Lung (tissue), 12 donors: ENCODE results near the gene JMJD6. TPM values are rescaled to one million over a fixed set of nuclear protein-coding genes. Genes with fewer than 3 reads are reported as not detected.
A peak's percentile ranks its signal among the peaks of the same experiment; 100 is the strongest.
"Not testable (repeated sequence)": the region's sequence is repeated elsewhere in the genome, so short reads cannot be mapped to it uniquely, and the experiment has no call there.

Source experiments
- ATAC-seq: fragments of 200-7000 bp; cut with Tn5 transposase; one replicate; pipeline ENCODE4 v1.9.1; 2020; ENCODE audit warnings: moderate number of reproducible peaks; ENCODE audit not compliant: insufficient read depth, low FRiP score
- DNase-seq, 3 donors: peaks; one replicate each; pipeline ENCODE4 v3.0.0-alpha.2; 2013 to 2017
- H3K27ac ChIP-seq, 2 donors: one replicate each; pipeline ENCODE4 v1.5.1; 2013; ENCODE audit warnings: mild to moderate bottlenecking in 2 of 2, moderate library complexity in 2 of 2, control low read depth in 1 of 2, inconsistent platforms in 1 of 2, low read depth in 1 of 2, low read length in 1 of 2
- H3K27me3 ChIP-seq, 3 donors: one replicate each; pipeline ENCODE4 v1.5.1; 2013; ENCODE audit warnings: low read length in 2 of 3; ENCODE audit not compliant: control insufficient read depth in 3 of 3, insufficient read depth in 3 of 3
- H3K36me3 ChIP-seq, 4 donors: one replicate each; pipeline ENCODE4 v1.5.1; 2013; ENCODE audit warnings: low read length in 4 of 4, mild to moderate bottlenecking in 1 of 4, moderate library complexity in 1 of 4; ENCODE audit not compliant: control insufficient read depth in 4 of 4, insufficient read depth in 4 of 4
- H3K4me1 ChIP-seq, 5 donors: one replicate each; pipeline ENCODE4 v1.5.1; 2013; ENCODE audit warnings: low read length in 5 of 5, mild to moderate bottlenecking in 2 of 5, moderate library complexity in 1 of 5; ENCODE audit not compliant: control insufficient read depth in 5 of 5, insufficient read depth in 5 of 5
- H3K4me3 ChIP-seq: one replicate; pipeline ENCODE4 v1.5.1; 2013; ENCODE audit warnings: mild to moderate bottlenecking, control low read depth, moderate library complexity
- H3K9ac ChIP-seq, 2 donors: one replicate each; pipeline ENCODE4 v1.5.1; 2013; ENCODE audit warnings: low read length in 2 of 2, control low read depth in 1 of 2; ENCODE audit not compliant: insufficient read depth in 1 of 2
- H3K9me3 ChIP-seq, 4 donors: one replicate each; pipeline ENCODE4 v1.5.1; 2013; ENCODE audit warnings: low read length in 3 of 4, mild to moderate bottlenecking in 1 of 4, moderate library complexity in 1 of 4; ENCODE audit not compliant: control insufficient read depth in 4 of 4, insufficient read depth in 3 of 4
- CTCF ChIP-seq: IDR thresholded peaks from 2 replicates; pipeline ENCODE4 v1.5.1; 2012; ENCODE audit warnings: mild to moderate bottlenecking; ENCODE audit errors: control extremely low read depth, extremely low read depth
- WGBS, 2 donors: extraction: QIAGEN DNeasy Blood & Tissue Kit; methylation state at CpG; one replicate each; pipeline ENCODE4 v1.1.7; 2013; 5-methylcytosine and 5-hydroxymethylcytosine counted together
- polyA plus RNA-seq, 2 donors: library from polyadenylated mRNA; stranded (reverse); fragments of 200-250 nt; gene quantifications; one replicate each; pipeline ENCODE4 v1.2.1, GENCODE V29; 2013
- total RNA-seq, 2 donors: library from RNA; depleted of rRNA in 1 of 2; stranded (reverse); fragments of >200 nt in 1 of 2; gene quantifications; one replicate each; pipeline ENCODE4 v1.2.1, GENCODE V29; 2014 to 2021
- donor health status: control.
- donor health status: control.
- donor health status: Bipolar disorder and iron deficiency.
- donor health status: healthy.
- donor health status: DM: yes; HTN: yes; CAD: no.

The JMJD6 gene
- total and polyA plus RNA-seq, 4 donors, result 23.8 to 52.9 (median 30.0) TPM

GRCh38 chr17:76742958-76743357, 16.6 kb upstream of the JMJD6 start:
- H3K4me1 ChIP-seq, result peaks cover 1 to 20% (median 10%) of the 10 kb centered on the region in 5 donors
- H3K9ac ChIP-seq, result no peak overlapping the region
- H3K27ac ChIP-seq, result no peak overlapping the region
- DNase-seq (no peak), ATAC-seq (no peak)
- no peaks in the 10 kb centered on the region for H3K9me3 ChIP-seq
- no peaks in the 10 kb centered on the region for H3K27me3 ChIP-seq
- no peak for TF ChIP-seq CTCF
- H3K36me3 ChIP-seq, result peaks cover 8 to 31% (median 19%) of the 10 kb centered on the region in 4 donors
- no peak overlapping the region for H3K4me3 ChIP-seq

GRCh38 chr17:76740329-76741118, 14.1 kb upstream of the JMJD6 start:
- Histone ChIP-seq H3K4me3 (no peak overlapping the region), H3K9ac (no peak overlapping the region), H3K4me1 (peaks cover 1 to 22% (median 10%) of the 10 kb centered on the region in 5 donors), H3K27ac (peak overlapping the region in 1 of 2 donors; percentile 70), H3K36me3 (peaks cover 9 to 33% (median 19%) of the 10 kb centered on the region in 4 donors), H3K27me3 (no peaks in the 10 kb centered on the region), H3K9me3 (no peaks in the 10 kb centered on the region)
- DNase-seq (peak; percentile 51 to 78 (median 73)), ATAC-seq (no peak)
- 84% methylated on average over 5 of the region's 5 CpGs for WGBS, 2 donors
- no peak for TF ChIP-seq CTCF

GRCh38 chr17:76739568-76740115, 13.2 kb upstream of the JMJD6 start:
- Histone ChIP-seq H3K27ac (peak overlapping the region in 1 of 2 donors; percentile 70), H3K4me1 (peaks cover 0 to 31% (median 10%) of the 10 kb centered on the region in 5 donors), H3K36me3 (peaks cover 9 to 33% (median 19%) of the 10 kb centered on the region in 4 donors)
- not testable (repeated sequence) for H3K9ac ChIP-seq, DNase-seq, H3K9me3 ChIP-seq, H3K27me3 ChIP-seq, ATAC-seq, H3K4me3 ChIP-seq
- WGBS, 2 donors, result 93 to 97% methylated on average over 17 of the region's 17 CpGs

GRCh38 chr17:76738468-76738850, 12.1 kb upstream of the JMJD6 start:
- Histone ChIP-seq H3K4me1 (peaks cover 0 to 42% (median 12%) of the 10 kb centered on the region in 5 donors), H3K36me3 (peaks cover 7 to 35% (median 22%) of the 10 kb centered on the region in 4 donors), H3K27ac (peak overlapping the region; percentile 99 to 100), H3K9ac (peak overlapping the region; percentile 77 to 94), H3K9me3 (no peaks in the 10 kb centered on the region), H3K4me3 (peak overlapping the region; percentile 59), H3K27me3 (no peaks in the 10 kb centered on the region)
- no peak for TF ChIP-seq CTCF
- DNase-seq, result peak in 2 of 3 donors; percentile 50 to 58
- 0 to 2% methylated on average over 7 of the region's 7 CpGs for WGBS, 2 donors
- no peak for ATAC-seq
